ENCODE measurements around the gene C1orf105.
A peak's percentile ranks its signal among the peaks of the same experiment; 100 is the strongest.
"Not testable (repeated sequence)": the region's sequence is repeated elsewhere in the genome, so short reads cannot be mapped to it uniquely, and the experiment has no call there.

The C1orf105 gene

DNA sequence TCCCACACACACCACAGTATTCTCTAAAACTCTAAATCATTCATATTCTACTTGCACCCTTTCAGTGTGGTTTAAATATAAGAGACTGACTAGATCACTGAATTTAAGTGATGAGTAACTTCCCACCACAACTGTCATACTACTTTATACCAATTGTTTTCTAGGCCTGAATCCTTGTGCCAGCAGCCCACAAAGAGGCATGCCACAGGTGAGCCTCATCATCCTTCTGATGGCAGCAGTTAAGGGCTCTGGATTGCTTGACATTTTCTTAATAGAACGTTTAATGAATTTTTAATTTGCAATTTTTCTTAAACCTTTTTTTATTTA lies 9.6 kb downstream of the C1orf105 start:
- TF ChIP-seq, protein P1, sequence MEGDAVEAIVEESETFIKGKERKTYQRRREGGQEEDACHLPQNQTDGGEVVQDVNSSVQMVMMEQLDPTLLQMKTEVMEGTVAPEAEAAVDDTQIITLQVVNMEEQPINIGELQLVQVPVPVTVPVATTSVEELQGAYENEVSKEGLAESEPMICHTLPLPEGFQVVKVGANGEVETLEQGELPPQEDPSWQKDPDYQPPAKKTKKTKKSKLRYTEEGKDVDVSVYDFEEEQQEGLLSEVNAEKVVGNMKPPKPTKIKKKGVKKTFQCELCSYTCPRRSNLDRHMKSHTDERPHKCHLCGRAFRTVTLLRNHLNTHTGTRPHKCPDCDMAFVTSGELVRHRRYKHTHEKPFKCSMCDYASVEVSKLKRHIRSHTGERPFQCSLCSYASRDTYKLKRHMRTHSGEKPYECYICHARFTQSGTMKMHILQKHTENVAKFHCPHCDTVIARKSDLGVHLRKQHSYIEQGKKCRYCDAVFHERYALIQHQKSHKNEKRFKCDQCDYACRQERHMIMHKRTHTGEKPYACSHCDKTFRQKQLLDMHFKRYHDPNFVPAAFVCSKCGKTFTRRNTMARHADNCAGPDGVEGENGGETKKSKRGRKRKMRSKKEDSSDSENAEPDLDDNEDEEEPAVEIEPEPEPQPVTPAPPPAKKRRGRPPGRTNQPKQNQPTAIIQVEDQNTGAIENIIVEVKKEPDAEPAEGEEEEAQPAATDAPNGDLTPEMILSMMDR (IDR thresholded peaks at IDR 0.05; ENCODE audit: insufficient read depth, low read depth, low read length, missing control alignments), result no peak
- no peak overlapping the region for H3K4me3 ChIP-seq (ENCODE audit: low read length)
- no peak for DNase-seq (ENCODE audit: low read depth)

DNA sequence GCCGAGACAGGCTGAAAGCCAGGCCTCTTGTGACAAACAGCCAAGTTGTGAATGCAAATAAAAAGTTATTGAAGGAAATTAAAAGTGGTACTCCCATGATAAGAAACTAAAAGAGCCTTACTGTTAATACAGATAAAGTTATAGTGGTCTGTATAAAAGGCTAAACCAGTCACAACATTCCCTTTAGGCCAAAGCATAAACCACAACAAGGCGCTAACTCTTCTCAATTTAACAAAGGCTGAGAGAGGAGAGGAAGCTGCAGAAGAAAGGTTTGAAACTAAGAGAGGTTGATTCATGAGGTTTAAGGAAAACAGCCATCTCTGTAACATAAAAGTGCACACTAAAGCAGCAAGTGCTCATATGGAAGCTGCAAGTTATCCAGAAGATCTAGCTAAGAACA lies 10.7 kb downstream of the C1orf105 start:
- TF ChIP-seq, protein P1 (IDR thresholded peaks at IDR 0.05; ENCODE audit: insufficient read depth, low read depth, low read length, missing control alignments), result no peak
- no peak overlapping the region for H3K4me3 ChIP-seq (ENCODE audit: low read length)
- no peak for DNase-seq (ENCODE audit: low read depth)

DNA sequence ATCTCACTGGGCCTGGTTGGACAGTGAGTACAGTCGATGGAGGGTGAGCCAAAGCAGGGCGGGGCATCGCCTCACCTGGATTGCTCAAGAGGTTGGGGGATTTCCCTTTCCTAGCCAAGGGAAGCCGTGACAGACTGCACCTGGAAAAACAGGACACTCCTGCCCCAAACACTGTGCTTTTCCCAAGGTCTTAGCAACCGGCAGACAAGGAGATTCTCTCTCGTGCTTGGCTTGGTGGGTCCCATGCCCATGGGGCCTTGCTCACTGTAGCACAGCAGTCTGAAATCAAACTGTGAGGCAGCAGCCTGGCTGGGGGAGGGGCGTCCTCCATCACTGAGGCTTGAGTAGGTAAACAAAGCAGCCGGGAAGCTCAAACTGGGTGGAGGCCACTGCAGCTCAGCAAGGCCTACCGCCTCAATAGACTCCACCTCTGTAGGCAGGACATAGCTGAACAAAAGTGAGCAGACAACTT lies 11.3 kb downstream of the C1orf105 start:
- peak; percentile 94 for DNase-seq (ENCODE audit: low read depth)
- peak overlapping the region; percentile 32 for H3K4me3 ChIP-seq (ENCODE audit: low read length)
- TF ChIP-seq, protein P1 (IDR thresholded peaks at IDR 0.05; ENCODE audit: insufficient read depth, low read depth, low read length, missing control alignments), result no peak

GRCh38 chr1:172437183-172437582 lies 16.7 kb downstream of the C1orf105 start:
- DNase-seq (ENCODE audit: low read depth); H3K4me3 ChIP-seq (ENCODE audit: low read length): not testable (repeated sequence)

GRCh38 chr1:172442404-172442803 lies 21.9 kb downstream of the C1orf105 start:
- no peak for DNase-seq (ENCODE audit: low read depth)
- H3K4me3 ChIP-seq (ENCODE audit: low read length), result no peak overlapping the region
- TF ChIP-seq, protein P1 (IDR thresholded peaks at IDR 0.05; ENCODE audit: insufficient read depth, low read depth, low read length, missing control alignments), result no peak

DNA sequence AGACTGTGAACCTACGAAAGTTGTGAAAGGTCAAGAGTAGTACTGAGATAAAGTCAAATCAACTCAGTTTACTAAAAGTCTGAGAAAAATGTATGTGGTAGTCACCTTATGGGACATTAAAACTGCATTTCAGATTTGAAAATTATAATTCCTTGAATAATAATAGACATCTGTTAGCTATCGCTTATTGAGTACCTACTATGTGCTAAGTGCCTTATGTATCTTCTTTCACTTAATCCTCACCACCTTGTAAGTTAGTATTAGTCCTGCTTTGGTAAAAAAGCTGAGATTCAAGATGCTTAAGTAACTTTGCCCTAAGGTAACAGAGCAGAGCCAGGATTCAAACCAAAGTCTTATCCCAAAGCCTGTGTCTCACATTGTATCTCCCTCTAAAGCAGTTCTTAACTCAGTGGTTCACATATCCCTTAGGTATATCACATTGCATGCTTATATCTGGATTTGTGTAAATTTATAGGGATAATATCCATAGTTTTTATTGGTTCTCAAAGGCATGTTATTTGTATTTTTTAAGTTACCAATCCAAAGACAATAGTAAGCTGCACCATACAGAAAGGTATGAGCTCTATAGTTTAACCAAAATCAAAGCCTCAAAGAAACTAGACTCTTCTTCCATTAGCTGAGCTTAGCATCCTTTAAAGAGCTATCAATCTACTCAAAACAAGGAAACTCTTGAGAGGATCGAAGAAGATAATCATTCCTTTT lies 22.5 kb downstream of the C1orf105 start:
- peak overlapping the region; percentile 85 for H3K4me3 ChIP-seq (ENCODE audit: low read length)
- TF ChIP-seq, protein P1 (IDR thresholded peaks at IDR 0.05; ENCODE audit: insufficient read depth, low read depth, low read length, missing control alignments), result no peak
- DNase-seq (ENCODE audit: low read depth), result no peak

DNA sequence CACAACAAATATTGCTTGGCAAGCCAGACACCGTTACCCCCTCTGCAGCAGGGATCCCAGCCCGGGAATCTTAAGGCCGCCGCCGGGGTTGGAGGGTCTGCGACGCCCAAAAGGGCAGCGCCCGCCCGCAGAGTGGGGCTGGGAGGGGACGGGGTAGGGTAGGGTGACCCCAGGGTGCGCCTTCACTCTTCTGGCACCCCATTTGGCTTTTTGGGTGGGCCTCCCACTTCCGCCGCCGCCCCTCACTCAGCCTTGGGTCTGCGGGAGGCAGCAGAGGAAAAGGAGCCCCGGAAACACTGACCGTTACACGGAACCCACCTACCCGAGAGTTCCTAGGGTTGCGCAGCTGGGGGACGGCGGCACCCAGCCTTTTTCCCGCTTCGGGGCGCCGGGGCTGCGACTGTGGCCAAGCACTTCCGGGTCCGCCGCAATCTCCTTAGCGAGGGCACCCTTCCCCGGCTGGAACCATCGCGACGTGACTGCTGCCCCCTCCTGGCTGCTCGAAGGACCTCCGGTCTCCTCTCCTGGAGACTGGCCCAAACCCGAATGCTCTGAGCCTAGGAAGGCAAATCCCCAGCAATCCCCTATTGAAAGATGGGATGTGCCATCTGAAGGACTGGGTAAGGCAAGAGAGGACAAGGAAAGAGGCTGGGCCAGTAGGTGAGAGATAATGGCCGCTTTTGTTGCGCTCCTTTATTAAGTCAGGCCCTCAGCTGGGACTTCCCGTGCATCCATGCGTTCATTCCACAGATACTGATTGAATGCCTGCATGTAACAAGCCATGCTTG lies 23.4 kb downstream of the C1orf105 start, which contains the start of gene PIGC:
PIGC (minus strand) TSS at position 404 of the 788 bp plus-strand sequence. CDS start 1,447 bp downstream, outside the sequence.
- peak; percentile 87 for DNase-seq (ENCODE audit: low read depth)
- peak within 1 kb of the TSS; percentile 85 for H3K4me3 ChIP-seq (ENCODE audit: low read length)
- TF ChIP-seq, protein P1 (IDR thresholded peaks at IDR 0.05; ENCODE audit: insufficient read depth, low read depth, low read length, missing control alignments), result peak; percentile 89

All from epithelial cell of esophagus (primary cell).